Measurements from ENCODE around the gene ZNF503.

Gene ZNF503

DNA sequence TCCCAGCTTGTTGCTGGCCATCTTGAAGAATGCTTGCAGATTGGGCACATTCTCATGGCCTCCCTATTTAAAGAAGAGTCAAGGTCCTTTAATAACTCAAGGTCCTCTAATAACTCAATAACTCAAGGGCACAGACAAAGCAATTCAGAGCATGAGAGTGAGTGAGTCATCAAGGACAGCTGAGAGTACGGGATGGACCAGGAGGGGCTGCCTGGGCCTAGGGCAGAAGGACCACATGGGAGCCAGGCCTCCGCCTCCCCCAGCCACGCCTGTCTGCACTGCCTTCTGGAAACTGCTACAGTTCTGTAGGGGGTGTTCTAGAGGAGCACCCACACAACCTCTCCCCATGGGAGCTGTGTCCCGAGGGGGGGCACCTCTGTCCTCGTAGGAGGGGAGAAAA is 48.9 kb downstream of the ZNF503 start:
- no peaks in the 10 kb centered on the region for H3K4me1 Mint-ChIP-seq
- no peak overlapping the region for H3K27ac Mint-ChIP-seq
- H3K36me3 Mint-ChIP-seq: no peaks in the 10 kb centered on the region
- peaks cover 10 to 21% of the 10 kb centered on the region in 2 donors for H3K27me3 Mint-ChIP-seq
- ATAC-seq (replicated peaks): no peak
- no peak for DNase-seq
- H3K9me3 Mint-ChIP-seq: no peaks in the 10 kb centered on the region
- H3K4me3 Mint-ChIP-seq: no peak overlapping the region

DNA sequence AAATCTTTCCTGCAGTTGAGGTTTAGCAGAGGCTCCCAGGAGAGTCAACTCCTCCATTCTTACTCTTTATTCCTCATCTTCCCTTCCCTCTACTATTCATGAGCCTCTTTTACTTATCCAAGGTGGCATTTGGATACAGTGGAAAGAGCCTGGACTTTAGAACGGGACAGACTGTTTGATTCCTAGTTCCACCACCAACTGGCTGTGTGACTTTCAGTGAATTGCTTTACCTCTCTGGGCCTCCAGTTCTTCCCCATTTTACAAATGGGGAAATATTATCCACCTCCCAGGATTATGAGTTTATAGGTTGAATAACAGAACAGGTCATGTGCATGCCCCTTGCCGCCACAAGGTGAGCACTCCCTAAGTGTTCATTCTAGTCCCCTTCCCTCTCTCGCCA is 49.9 kb downstream of the ZNF503 start:
- Mint-ChIP-seq H3K36me3 (no peaks in the 10 kb centered on the region), H3K4me1 (no peaks in the 10 kb centered on the region), H3K27ac (no peak overlapping the region), H3K27me3 (peaks cover 10 to 29% of the 10 kb centered on the region in 2 donors), H3K9me3 (no peaks in the 10 kb centered on the region), H3K4me3 (no peak overlapping the region)
- ATAC-seq (replicated peaks): no peak
- no peak for DNase-seq

DNA sequence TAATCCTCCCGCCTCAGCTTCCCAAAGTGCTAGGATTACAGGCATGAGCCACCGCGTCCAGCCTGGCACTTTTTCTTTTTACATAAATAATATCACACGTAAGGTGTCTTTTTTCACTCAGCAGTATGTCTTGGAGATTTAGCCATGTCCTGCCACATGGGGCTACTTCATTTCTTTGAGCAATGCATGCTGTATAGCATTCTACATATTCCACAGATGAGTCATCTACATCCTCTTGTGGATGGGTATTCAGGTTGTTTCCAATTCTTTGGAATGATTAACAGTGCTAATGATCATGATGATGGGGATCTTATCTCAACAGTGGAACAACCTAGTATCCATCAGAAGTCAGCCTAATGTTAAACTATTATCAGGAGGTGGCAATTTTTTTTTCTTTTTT is 50.8 kb downstream of the ZNF503 start:
- no peaks in the 10 kb centered on the region for H3K36me3 Mint-ChIP-seq
- H3K27me3 Mint-ChIP-seq: peaks cover 10 to 35% of the 10 kb centered on the region in 2 donors
- no peak overlapping the region for H3K27ac Mint-ChIP-seq
- DNase-seq (no peak), ATAC-seq (replicated peaks) (no peak)
- H3K4me3 Mint-ChIP-seq: no peak overlapping the region
- no peaks in the 10 kb centered on the region for H3K9me3 Mint-ChIP-seq
- H3K4me1 Mint-ChIP-seq: no peaks in the 10 kb centered on the region
